MM.1S (cell line): ENCODE data around the gene BACH2.
"Not testable (repeated sequence)": the region's sequence is repeated elsewhere in the genome, so short reads cannot be mapped to it uniquely, and the experiment has no call there.

ENCODE experiments used
- DNase-seq: peaks from one replicate; pipeline ENCODE4 v3.0.0-alpha.2; 2015
- H2AFZ ChIP-seq: fragments of 300-600 bp; sonication (generic); 2 replicates; pipeline ENCODE4 v1.6.0; 2016; ENCODE audit warnings: antibody characterized with exemption, low read length
- H3F3A ChIP-seq: fragments of 300-600 bp; sonication (generic); 2 replicates; pipeline ENCODE4 v1.6.1; 2016; ENCODE audit warnings: mild to moderate bottlenecking, antibody characterized with exemption, low read length, moderate library complexity, mixed read lengths; ENCODE audit not compliant: insufficient read depth
- H3K27ac ChIP-seq: fragments of 300-600 bp; sonication (generic); 2 replicates; pipeline ENCODE4 v1.5.1; 2016; ENCODE audit warnings: mild to moderate bottlenecking, low read length
- H3K27me3 ChIP-seq: fragments of 300-600 bp; sonication (generic); replicated peaks from 2 replicates; pipeline ENCODE4 v1.6.0; 2016; ENCODE audit warnings: low read length; ENCODE audit not compliant: insufficient read depth
- H3K36me3 ChIP-seq: fragments of 300-600 bp; sonication (generic); replicated peaks from 2 replicates; pipeline ENCODE4 v1.6.1; 2016; ENCODE audit warnings: mild to moderate bottlenecking, low read length, mixed read lengths; ENCODE audit not compliant: insufficient read depth
- H3K4me1 ChIP-seq: fragments of 300-600 bp; sonication (generic); 2 replicates; pipeline ENCODE4 v1.6.1; 2016; ENCODE audit warnings: low read length, mixed read lengths
- H3K4me2 ChIP-seq: fragments of 300-600 bp; sonication (generic); 2 replicates; pipeline ENCODE4 v1.6.0; 2016; ENCODE audit warnings: low read depth, low read length
- H3K4me3 ChIP-seq: fragments of 300-600 bp; sonication (generic); 2 replicates; pipeline ENCODE4 v1.5.1; 2016; ENCODE audit warnings: low read length, mixed read lengths
- H3K79me2 ChIP-seq: fragments of 300-600 bp; sonication (generic); 2 replicates; pipeline ENCODE4 v1.6.1; 2016; ENCODE audit warnings: mixed run types, low read length, mixed read lengths
- H3K9ac ChIP-seq: fragments of 300-600 bp; sonication (generic); 2 replicates; pipeline ENCODE4 v1.6.1; 2016; ENCODE audit warnings: low read length, mixed read lengths
- H3K9me2 ChIP-seq: fragments of 300-600 bp; sonication (generic); replicated peaks from 2 replicates; pipeline ENCODE4 v1.6.1; 2016; ENCODE audit warnings: mild to moderate bottlenecking, low read length, mixed read lengths; ENCODE audit not compliant: insufficient read depth
- H3K9me3 ChIP-seq: fragments of 300-600 bp; sonication (generic); replicated peaks from 2 replicates; pipeline ENCODE4 v1.6.1; 2016; ENCODE audit warnings: mild to moderate bottlenecking, low read length, mixed read lengths; ENCODE audit not compliant: insufficient read depth
- H4K20me1 ChIP-seq: fragments of 300-600 bp; sonication (generic); 2 replicates; pipeline ENCODE4 v1.6.1; 2016; ENCODE audit warnings: mild to moderate bottlenecking, low read length, moderate library complexity, mixed read lengths; ENCODE audit not compliant: insufficient read depth
- CTCF ChIP-seq: fragments of 300-600 bp; sonication (generic); IDR thresholded peaks from 2 replicates; pipeline ENCODE4 v1.5.1; 2016; ENCODE audit warnings: antibody characterized with exemption, low read length, mixed read lengths
- EZH2 ChIP-seq: fragments of 300-600 bp; sonication (generic); optimal IDR thresholded peaks from 2 replicates; pipeline ENCODE3; 2017; ENCODE audit warnings: low read depth, mild to moderate bottlenecking, antibody characterized with exemption, low read length, mixed read lengths
- EZH2phosphoT487 ChIP-seq: fragments of 300-600 bp; sonication (generic); IDR thresholded peaks from 2 replicates; pipeline ENCODE4 v1.6.1; 2018; ENCODE audit warnings: antibody characterized with exemption, low read length

The BACH2 gene

GRCh38 chr6:89975366-89975765 lies 321.3 kb downstream of the BACH2 start:
- H3K36me3 ChIP-seq, result no peaks in the 10 kb centered on the region
- TF ChIP-seq EZH2 (no peak), EZH2phosphoT487 (no peak), CTCF (no peak)
- H3K9ac ChIP-seq, result no peak overlapping the region
- H2AFZ ChIP-seq, result no peak overlapping the region
- no peaks in the 10 kb centered on the region for H3K9me3 ChIP-seq
- no peak overlapping the region for H3K4me3 ChIP-seq
- no peak for DNase-seq
- H3K4me1 ChIP-seq, result peaks cover 23% of the 10 kb centered on the region
- H3K79me2 ChIP-seq, result no peaks in the 10 kb centered on the region
- no peaks in the 10 kb centered on the region for H4K20me1 ChIP-seq
- no peak overlapping the region for H3K27ac ChIP-seq
- no peaks in the 10 kb centered on the region for H3K27me3 ChIP-seq
- H3K9me2 ChIP-seq, result no peaks in the 10 kb centered on the region
- H3K4me2 ChIP-seq, result no peak overlapping the region
- H3F3A ChIP-seq, result no peaks in the 10 kb centered on the region

GRCh38 chr6:89974834-89975233 lies 321.8 kb downstream of the BACH2 start:
- H3F3A ChIP-seq, result no peaks in the 10 kb centered on the region
- no peak overlapping the region for H3K4me3 ChIP-seq
- H3K9ac ChIP-seq, result no peak overlapping the region
- no peak for TF ChIP-seq EZH2phosphoT487
- TF ChIP-seq EZH2, result no peak
- TF ChIP-seq CTCF, result no peak
- H3K4me2 ChIP-seq, result no peak overlapping the region
- H3K36me3 ChIP-seq, result no peaks in the 10 kb centered on the region
- no peaks in the 10 kb centered on the region for H3K27me3 ChIP-seq
- no peak for DNase-seq
- H3K9me3 ChIP-seq, result no peaks in the 10 kb centered on the region
- H3K9me2 ChIP-seq, result no peaks in the 10 kb centered on the region
- no peak overlapping the region for H3K27ac ChIP-seq
- no peaks in the 10 kb centered on the region for H3K79me2 ChIP-seq
- no peaks in the 10 kb centered on the region for H4K20me1 ChIP-seq
- H3K4me1 ChIP-seq, result peaks cover 20% of the 10 kb centered on the region
- H2AFZ ChIP-seq, result no peak overlapping the region

- Histone ChIP-seq H4K20me1 (no peaks in the 10 kb centered on the region), H3K9me2 (no peaks in the 10 kb centered on the region), H3K9ac (no peak overlapping the region), H2AFZ (no peak overlapping the region), H3K27me3 (no peaks in the 10 kb centered on the region), H3K27ac (no peak overlapping the region), H3K36me3 (no peaks in the 10 kb centered on the region), H3K4me3 (no peak overlapping the region), H3F3A (no peaks in the 10 kb centered on the region), H3K4me2 (no peak overlapping the region), H3K4me1 (peaks cover 11% of the 10 kb centered on the region), H3K9me3 (no peaks in the 10 kb centered on the region), H3K79me2 (no peaks in the 10 kb centered on the region)
- no peak for DNase-seq
- TF ChIP-seq EZH2 (no peak), CTCF (no peak), EZH2phosphoT487 (no peak)
Observed at GRCh38 chr6:89972025-89972381, 324.6 kb downstream of the BACH2 start.

GRCh38 chr6:89971338-89972024 lies 325.2 kb downstream of the BACH2 start:
- not testable (repeated sequence) for H4K20me1 ChIP-seq, H3K27ac ChIP-seq, H3K4me2 ChIP-seq, H3K9ac ChIP-seq, H2AFZ ChIP-seq, H3K27me3 ChIP-seq, H3K79me2 ChIP-seq, H3K9me2 ChIP-seq, H3K36me3 ChIP-seq, H3K9me3 ChIP-seq, H3K4me3 ChIP-seq, DNase-seq, H3F3A ChIP-seq
- H3K4me1 ChIP-seq, result peaks cover 16% of the 10 kb centered on the region
